ENCODE measurements around the gene TRPM5.

DNA sequence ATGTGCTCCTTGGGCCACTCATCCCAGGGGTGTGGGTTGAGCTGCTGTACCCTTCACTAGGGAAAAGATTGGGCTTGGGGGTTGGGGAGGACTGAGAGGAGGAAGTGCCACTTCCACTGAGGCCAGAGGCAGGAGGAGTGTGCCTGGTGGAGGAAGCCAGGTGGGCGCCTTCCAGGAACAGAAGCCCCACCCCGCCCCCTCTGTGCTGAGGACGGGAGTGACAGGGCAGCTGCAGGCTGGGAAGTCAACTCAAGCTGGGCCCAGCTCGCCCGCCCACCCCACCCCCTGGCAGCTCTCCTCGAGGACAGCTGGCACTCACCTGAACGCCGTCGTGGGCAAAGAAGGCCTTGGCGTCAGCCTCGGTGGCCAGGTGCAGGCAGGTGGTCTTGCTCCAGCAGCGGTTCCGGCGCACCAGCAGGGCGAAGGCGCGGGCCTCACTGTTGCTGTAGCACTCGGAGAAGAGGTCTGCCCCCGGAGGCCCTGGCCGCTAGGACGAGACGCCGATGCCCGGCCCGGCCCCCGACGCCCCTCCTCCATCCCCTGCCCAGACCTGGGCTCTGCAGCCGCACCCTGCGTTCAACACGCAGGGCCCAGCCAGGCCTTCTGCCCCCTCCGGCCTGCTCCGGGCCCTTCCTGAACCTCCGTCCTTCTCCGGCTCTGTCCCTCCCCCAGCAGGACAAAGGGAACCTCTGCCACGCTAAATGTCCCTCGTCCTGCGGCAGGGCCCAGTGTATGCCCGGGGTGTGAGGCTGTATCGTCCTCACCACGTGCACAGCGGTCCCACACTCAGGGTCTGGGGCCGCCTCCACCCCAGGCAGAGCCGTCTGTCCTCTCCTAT is 30.4 kb downstream of the TRPM5 start:
- TF ChIP-seq, protein P1, sequence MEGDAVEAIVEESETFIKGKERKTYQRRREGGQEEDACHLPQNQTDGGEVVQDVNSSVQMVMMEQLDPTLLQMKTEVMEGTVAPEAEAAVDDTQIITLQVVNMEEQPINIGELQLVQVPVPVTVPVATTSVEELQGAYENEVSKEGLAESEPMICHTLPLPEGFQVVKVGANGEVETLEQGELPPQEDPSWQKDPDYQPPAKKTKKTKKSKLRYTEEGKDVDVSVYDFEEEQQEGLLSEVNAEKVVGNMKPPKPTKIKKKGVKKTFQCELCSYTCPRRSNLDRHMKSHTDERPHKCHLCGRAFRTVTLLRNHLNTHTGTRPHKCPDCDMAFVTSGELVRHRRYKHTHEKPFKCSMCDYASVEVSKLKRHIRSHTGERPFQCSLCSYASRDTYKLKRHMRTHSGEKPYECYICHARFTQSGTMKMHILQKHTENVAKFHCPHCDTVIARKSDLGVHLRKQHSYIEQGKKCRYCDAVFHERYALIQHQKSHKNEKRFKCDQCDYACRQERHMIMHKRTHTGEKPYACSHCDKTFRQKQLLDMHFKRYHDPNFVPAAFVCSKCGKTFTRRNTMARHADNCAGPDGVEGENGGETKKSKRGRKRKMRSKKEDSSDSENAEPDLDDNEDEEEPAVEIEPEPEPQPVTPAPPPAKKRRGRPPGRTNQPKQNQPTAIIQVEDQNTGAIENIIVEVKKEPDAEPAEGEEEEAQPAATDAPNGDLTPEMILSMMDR (IDR thresholded peaks at IDR 0.05), result no peak
- TF ChIP-seq POLR2A (IDR thresholded peaks at IDR 0.05), result no peak

All from heart left ventricle (tissue), 13 donors.